HG03097 (cell line): ENCODE data around the gene KCNJ8.
"Not testable (repeated sequence)": the region's sequence is repeated elsewhere in the genome, so short reads cannot be mapped to it uniquely, and the experiment has no call there.

ENCODE experiments used
- ATAC-seq: cut with Tn5 transposase; IDR thresholded peaks from one replicate; pipeline ENCODE4 v1.9.1; 2021; ENCODE audit not compliant: unreplicated experiment, low FRiP score

KCNJ8 gene

GRCh38 chr12:21774358-21775132, at the start of gene KCNJ8:
Gene KCNJ8 (minus strand): TSS chr12:21774706. CDS start chr12:21773616, 1,090 bp downstream.
- ATAC-seq, result no peak

- ATAC-seq, result no peak
Measured at GRCh38 chr12:21823581-21823980, 49.1 kb upstream of the KCNJ8 start.

GRCh38 chr12:21819678-21820077, 45.2 kb upstream of the KCNJ8 start:
- ATAC-seq, result no peak

- no peak for ATAC-seq
Measured at GRCh38 chr12:21819236-21819635, 44.7 kb upstream of the KCNJ8 start.

- ATAC-seq, result no peak
Measured at GRCh38 chr12:21818627-21819026, 44.1 kb upstream of the KCNJ8 start.

- no peak for ATAC-seq
Measured at GRCh38 chr12:21815306-21816062, 41.0 kb upstream of the KCNJ8 start.

GRCh38 chr12:21814814-21815213, 40.3 kb upstream of the KCNJ8 start:
- ATAC-seq, result no peak

- no peak for ATAC-seq
Measured at GRCh38 chr12:21814327-21814726, 39.8 kb upstream of the KCNJ8 start.

GRCh38 chr12:21813751-21814150, 39.2 kb upstream of the KCNJ8 start:
- no peak for ATAC-seq

GRCh38 chr12:21813125-21813524, 38.6 kb upstream of the KCNJ8 start:
- no peak for ATAC-seq

GRCh38 chr12:21812340-21812739, 37.8 kb upstream of the KCNJ8 start:
- not testable (repeated sequence) for ATAC-seq

- no peak for ATAC-seq
Measured at GRCh38 chr12:21809100-21809499, 34.6 kb upstream of the KCNJ8 start.

- ATAC-seq, result no peak
Measured at GRCh38 chr12:21806255-21806654, 31.7 kb upstream of the KCNJ8 start.

- no peak for ATAC-seq
Measured at GRCh38 chr12:21801522-21802288, 27.2 kb upstream of the KCNJ8 start.

GRCh38 chr12:21800011-21800410, 25.5 kb upstream of the KCNJ8 start:
- ATAC-seq, result no peak

GRCh38 chr12:21797539-21797938, 23.0 kb upstream of the KCNJ8 start:
- no peak for ATAC-seq

- no peak for ATAC-seq
Measured at GRCh38 chr12:21795648-21796328, 21.3 kb upstream of the KCNJ8 start.

- not testable (repeated sequence) for ATAC-seq
Measured at GRCh38 chr12:21794807-21795595, 20.5 kb upstream of the KCNJ8 start.

- ATAC-seq, result not testable (repeated sequence)
Measured at GRCh38 chr12:21789687-21790086, 15.2 kb upstream of the KCNJ8 start.
